HEK293 (cell line): Measurements from ENCODE around the gene DAPP1.

ENCODE experiments used
- CTCF ChIP-seq: fragments of 450-650 bp; formaldehyde crosslinking; IDR thresholded peaks from 2 replicates; pipeline ENCODE4 v1.5.1; 2016; ENCODE audit warnings: missing biosample characterization, missing genetic modification characterization
- GFI1B ChIP-seq: fragments of 450-650 bp; formaldehyde crosslinking; IDR thresholded peaks from 2 replicates; pipeline ENCODE4 v1.5.1; 2016; ENCODE audit warnings: missing biosample characterization, missing genetic modification characterization
- GLI4 ChIP-seq: fragments of 450-650 bp; formaldehyde crosslinking; IDR thresholded peaks from 2 replicates; pipeline ENCODE4 v1.5.1; 2016; ENCODE audit warnings: missing biosample characterization, missing genetic modification characterization
- HOXA7 ChIP-seq: sonication (generic); formaldehyde crosslinking; IDR thresholded peaks from 2 replicates; pipeline ENCODE4 v1.8.1; 2022; ENCODE audit warnings: missing genetic modification reagents, borderline replicate concordance
- REST ChIP-seq: fragments of 450-650 bp; formaldehyde crosslinking; IDR thresholded peaks from 2 replicates; pipeline ENCODE4 v1.5.1; 2016; ENCODE audit warnings: missing biosample characterization, missing genetic modification characterization
- ZBTB20 ChIP-seq: fragments of 450-650 bp; formaldehyde crosslinking; IDR thresholded peaks from 2 replicates; pipeline ENCODE4 v1.5.1; 2016; ENCODE audit warnings: missing biosample characterization, missing genetic modification characterization
- ZFP69B ChIP-seq: fragments of 450-650 bp; formaldehyde crosslinking; IDR thresholded peaks from 2 replicates; pipeline ENCODE4 v1.5.1; 2016; ENCODE audit warnings: missing biosample characterization, missing genetic modification characterization
- ZNF133 ChIP-seq: fragments of 450-650 bp; formaldehyde crosslinking; IDR thresholded peaks from 2 replicates; pipeline ENCODE4 v1.5.1; 2016; ENCODE audit warnings: missing biosample characterization, missing genetic modification characterization
- ZNF18 ChIP-seq: fragments of 450-650 bp; formaldehyde crosslinking; IDR thresholded peaks from 2 replicates; pipeline ENCODE4 v1.5.1; 2016; ENCODE audit warnings: missing biosample characterization, missing genetic modification characterization
- ZNF530 ChIP-seq: fragments of 450-650 bp; formaldehyde crosslinking; IDR thresholded peaks from 2 replicates; pipeline ENCODE4 v1.5.1; 2016; ENCODE audit warnings: low read depth, missing biosample characterization, missing genetic modification characterization
- ZNF664 ChIP-seq: fragments of 450-650 bp; formaldehyde crosslinking; IDR thresholded peaks from 2 replicates; pipeline ENCODE4 v1.5.1; 2016; ENCODE audit warnings: missing biosample characterization, missing genetic modification characterization
- ZNF777 ChIP-seq: fragments of 450-650 bp; formaldehyde crosslinking; IDR thresholded peaks from 2 replicates; pipeline ENCODE4 v1.5.1; 2017; ENCODE audit warnings: missing biosample characterization, missing genetic modification characterization, borderline replicate concordance

- TF ChIP-seq ZNF777 = no peak
- no peak for TF ChIP-seq CTCF (tag by site-specific recombination)
- no peak for TF ChIP-seq HOXA7 (CRISPR knock-in tag)
- no peak for TF ChIP-seq REST (tag by site-specific recombination)
- no peak for TF ChIP-seq GFI1B (tag by site-specific recombination)
- no peak for TF ChIP-seq GLI4
- TF ChIP-seq ZNF18 = no peak
- TF ChIP-seq ZNF530 = no peak
- no peak for TF ChIP-seq ZFP69B
- TF ChIP-seq ZNF664 (tag by site-specific recombination) = no peak
- TF ChIP-seq ZNF133 (tag by site-specific recombination) = no peak
- no peak for TF ChIP-seq ZBTB20 (tag by site-specific recombination)
These were observed 76.4 kb downstream of the DAPP1 start for GRCh38 chr4:99893029-99893428.
